NOMO-1 (cell line): Measurements from ENCODE around the gene TRMT11.
"Not testable (repeated sequence)": the region's sequence is repeated elsewhere in the genome, so short reads cannot be mapped to it uniquely, and the experiment has no call there.

Experiments used
- DNase-seq, 2 experiments: peaks; one replicate each; lab custom pipeline; 2025; ENCODE audit not compliant: unreplicated experiment in 2 of 2; lab: John Stamatoyannopoulos, UW

Gene TRMT11

DNA sequence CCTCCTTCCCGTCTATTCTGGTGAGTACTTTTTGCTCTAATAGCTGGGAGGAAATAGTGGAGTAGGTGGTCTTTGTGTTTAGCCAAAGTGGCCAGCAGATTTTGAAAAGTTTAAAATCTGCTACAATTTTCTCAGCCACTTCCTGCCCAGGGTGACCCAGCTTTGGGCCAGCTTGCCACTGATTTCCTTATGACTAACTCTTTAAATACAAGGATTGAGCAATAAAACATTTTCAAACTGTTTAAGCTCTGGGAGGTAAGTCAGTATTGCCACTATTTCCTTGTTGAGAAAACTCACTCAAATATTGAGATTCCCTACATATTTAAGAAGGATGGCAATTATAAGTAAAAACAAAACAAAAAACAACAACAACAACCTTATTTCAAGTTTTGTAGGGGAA lies 54.5 kb downstream of the TRMT11 start:
- DNase-seq, result peak; percentile 64 to 90

DNA sequence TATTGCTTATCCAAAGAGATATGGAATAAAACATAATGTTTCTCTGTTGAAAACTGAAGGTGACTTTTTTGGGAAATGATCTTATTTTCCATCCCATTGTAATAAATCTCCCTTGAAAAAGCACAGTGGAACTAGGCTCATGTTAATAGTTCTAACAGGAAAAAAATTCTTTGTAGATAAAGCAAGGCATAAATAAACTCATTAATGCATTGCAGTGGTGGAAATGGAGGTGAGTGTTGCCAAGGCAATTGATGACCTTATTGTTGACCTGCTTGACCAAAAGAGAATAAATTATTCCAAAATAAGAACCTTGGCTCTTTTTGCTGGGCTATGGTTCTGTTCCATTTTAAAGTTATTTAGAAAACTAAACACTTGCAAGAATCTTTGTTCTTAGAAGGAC lies 55.2 kb downstream of the TRMT11 start:
- no peak for DNase-seq

DNA sequence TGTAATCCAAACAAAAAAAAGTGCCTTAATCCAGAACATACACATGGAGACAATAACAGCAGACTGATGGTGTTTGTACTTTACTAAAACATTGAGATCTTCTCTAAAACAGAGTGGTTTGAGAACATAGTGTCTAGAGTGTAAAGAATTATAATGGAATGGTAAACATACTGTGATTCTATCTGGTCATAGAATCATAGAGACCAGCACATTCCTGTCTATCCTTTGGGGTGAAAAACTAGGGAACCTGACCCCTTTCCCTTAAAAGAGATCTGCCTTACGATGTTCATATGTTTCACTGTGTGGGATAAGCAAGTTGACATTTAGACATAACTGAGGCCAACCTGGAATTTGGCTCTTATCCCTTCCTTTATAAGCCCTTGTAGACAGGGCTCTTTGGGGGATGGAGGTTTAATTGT lies 55.7 kb downstream of the TRMT11 start:
- DNase-seq, result no peak

DNA sequence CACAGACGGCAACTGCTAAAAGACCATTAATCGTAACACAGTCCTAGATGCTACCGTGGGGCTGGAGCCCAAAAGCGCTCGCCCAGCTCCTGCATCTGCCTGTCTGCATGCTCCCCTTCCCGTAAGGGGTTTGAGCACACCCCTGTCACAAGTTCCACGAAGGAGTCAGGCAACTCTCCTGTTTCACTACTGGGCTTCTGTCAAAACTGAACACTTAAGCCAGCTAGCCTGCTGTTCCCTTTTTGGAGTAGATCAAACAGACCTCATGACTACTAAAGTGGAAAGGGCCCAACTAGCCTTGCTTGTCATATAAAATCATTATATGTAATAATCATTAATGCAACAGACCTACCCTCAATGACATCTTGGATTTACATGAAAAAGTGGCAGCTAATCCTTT lies 61.3 kb downstream of the TRMT11 start:
- DNase-seq, result no peak

DNA sequence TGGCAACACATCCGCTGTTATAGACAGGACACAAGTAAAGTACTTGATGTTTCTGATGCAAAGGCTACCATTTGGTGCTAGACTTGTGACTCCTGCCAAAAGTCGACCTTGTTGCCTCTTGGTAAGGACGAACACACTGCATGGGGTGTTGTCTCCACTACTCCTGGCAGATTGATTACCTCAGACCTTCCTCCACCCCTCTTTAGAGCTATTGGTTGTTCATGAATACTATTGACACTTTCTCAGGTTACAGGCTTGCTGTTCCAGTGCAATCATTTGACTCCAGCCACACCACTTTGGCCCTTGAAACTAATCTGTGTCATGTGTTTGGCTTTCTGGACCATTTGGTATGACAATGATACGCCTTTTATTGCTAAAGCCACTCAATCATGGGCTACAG lies 62.3 kb downstream of the TRMT11 start:
- DNase-seq, result no peak

DNA sequence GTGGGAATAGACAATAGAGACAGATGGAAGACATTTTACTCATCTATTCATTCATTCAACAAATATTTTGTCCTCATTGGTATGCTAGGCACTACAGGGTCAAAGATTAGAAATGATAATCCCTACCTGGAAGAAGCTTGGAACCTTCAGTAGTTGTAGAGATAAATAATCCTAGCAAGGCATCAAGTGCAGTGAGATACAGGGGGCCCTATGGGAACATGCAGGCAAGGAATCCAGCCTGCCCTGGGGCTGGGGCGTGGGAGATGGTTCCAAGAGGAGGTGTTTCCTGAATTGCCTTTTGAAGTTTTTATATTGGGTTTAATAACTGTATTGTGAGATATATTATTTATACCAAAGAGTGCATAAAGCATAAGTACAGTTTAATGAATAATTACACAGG lies 64.5 kb downstream of the TRMT11 start:
- DNase-seq, result no peak

DNA sequence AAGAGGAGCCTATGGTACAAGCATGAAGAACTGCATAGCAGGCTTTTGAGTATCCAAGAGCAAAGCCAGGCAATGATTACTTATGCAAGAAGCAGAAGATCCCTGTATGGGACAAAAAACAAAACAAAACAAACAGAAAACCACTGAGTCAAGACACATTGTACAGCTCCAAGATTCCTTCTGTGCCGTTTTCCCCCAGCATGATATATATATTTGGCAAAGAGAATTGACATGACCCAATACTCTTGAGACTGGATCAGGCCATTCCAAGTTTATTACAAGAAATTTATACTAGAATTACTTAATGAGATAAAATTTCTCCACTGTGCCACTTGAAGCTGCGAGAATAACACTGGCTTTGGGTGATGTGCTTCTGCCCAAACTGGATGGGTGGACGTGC lies 65.5 kb downstream of the TRMT11 start:
- no peak for DNase-seq

DNA sequence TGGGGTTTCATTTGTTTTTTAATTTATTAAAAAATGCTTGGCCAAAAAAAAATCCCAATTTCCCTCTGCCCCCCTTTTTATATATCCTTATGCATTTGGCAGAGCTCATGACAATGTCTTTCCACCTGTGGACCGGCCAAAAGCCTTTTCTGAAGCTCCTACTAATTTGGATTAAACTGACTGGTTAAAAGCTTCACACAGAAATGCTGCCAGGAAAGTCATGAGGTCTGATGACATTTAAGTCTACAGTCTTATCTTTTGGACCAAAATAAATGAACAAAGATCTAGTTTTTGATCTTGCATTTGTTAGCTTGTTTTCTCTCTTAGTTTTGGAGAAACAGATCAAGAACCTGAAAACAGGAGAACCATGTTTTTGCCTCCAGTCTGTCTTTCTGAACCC lies 66.1 kb downstream of the TRMT11 start:
- DNase-seq, result no peak

DNA sequence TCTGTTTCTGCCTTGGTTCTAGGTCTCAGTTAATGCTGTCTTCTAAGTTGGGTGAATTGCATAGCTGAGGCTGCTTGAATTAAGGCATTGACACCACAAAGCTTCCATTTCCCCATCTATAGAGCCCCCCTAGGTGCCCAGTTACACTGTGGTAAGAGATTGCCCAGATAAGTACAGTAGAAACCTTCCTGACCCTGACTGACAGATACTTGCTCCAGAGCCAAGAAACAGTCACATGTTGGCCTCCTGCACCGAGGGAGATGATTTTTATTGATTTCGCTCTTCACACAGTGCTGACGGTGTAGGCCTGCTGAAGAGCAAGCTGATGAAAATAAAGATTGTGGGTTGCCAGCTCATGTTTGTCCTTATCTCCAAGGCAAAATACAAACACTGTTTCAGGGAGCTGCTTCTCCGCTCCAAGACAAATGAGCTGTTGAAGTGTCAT lies 67.9 kb downstream of the TRMT11 start:
- DNase-seq, result no peak

DNA sequence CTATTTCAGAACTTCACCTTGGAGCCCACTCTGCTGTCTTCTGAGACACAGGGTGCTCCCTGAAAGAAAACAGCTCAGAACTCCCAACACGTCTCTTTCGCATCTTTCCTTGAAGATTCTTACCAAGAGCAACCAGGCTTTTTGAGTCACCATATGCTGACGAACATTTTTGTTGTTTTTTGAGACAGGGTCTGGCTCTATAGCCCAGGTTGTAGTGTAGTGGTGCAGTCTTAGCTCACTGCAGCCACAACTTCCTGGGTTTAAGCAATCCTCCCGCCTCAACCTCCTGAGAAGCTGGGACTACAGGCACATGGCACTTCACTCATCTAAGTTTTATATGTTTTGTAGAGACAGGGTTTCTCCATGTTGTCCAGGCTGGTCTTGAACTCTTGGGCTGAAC lies 68.5 kb downstream of the TRMT11 start:
- no peak for DNase-seq

DNA sequence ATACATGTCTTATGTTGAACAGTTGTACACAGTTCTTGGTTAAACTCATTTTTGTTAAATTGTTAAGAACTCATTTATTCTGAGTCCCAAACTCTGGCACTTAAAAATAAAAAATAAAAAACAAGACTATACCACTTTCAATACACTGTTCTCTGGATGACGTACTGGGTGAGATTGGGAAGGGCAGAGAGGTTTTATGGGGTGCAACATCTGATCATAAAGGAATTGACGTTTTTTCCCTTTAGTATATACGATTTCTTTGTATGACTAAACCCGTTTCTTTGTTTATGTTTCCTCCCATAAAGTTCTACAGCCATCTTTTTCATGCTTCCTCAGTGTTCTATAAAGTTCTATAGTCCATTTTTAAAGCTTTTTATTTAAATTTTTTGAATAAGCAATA lies 69.1 kb downstream of the TRMT11 start:
- no peak for DNase-seq

DNA sequence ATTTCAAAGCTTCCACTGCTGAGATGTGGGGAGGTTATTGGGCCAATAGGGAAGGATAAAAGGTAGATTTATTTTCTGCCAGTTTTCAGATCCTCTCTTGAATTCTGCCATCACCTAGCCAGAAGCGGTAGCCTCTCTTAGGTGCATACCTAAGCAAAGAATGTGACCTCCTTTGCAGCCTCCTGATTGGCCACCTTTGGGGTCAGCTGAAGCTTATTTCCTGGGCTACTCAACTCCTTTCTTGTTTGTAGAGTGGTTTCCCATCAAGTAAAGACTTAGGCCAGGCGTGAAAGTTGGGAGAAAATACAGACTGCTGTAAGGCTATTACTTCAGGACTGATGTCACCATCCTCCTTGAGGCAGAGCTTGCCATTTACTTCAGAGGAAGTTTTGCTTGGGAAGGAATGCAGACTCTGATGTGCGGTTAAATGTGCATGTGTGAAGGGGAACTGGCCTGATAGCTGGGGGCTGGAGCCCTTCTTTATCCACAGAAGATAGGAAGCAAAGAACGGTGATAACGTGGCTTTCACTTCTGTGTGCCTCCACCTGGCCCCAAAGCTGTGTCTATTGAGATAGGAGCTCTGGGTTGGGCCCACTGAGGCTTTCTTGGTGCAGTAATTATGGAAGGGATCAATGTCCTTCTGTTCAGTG lies 70.1 kb downstream of the TRMT11 start:
- DNase-seq, result no peak

DNA sequence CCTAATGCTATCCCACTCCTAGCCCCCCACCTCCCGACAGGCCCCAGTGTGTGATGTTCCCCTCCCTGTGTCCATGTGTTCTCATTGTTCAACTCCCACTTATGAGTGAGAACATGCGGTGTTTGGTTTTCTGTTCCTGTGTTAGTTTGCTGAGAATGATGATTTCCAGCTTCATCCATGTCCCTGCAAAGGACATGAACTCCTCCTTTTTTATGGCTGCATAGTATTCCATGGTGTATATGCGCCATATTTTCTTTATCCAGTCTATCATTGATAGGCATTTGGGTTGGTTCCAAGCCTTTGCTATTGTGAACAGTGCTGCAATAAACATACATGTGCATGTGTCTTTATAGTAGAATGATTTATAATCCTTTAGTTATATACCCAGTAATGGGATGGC lies 71.7 kb downstream of the TRMT11 start:
- not testable (repeated sequence) for DNase-seq

DNA sequence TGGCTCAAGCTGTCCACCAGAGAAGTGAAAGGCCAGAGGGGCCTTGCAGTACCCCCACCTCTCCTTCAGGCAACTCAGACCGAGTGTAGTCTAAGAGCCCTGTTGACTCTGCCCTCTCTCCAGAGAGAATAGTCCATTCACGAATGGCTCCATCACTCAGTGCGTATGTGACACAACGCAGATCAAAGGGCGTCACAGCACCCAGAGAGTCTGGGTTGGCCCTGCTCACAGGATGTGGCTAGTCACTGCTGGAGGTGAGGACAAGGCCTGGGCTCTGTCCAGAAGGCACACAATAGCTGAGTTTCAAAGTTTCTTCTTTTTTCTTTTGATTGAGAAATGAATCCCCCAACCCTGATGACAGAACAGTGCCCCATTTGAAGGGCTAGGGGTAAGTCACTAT lies 74.1 kb downstream of the TRMT11 start:
- DNase-seq, result no peak

DNA sequence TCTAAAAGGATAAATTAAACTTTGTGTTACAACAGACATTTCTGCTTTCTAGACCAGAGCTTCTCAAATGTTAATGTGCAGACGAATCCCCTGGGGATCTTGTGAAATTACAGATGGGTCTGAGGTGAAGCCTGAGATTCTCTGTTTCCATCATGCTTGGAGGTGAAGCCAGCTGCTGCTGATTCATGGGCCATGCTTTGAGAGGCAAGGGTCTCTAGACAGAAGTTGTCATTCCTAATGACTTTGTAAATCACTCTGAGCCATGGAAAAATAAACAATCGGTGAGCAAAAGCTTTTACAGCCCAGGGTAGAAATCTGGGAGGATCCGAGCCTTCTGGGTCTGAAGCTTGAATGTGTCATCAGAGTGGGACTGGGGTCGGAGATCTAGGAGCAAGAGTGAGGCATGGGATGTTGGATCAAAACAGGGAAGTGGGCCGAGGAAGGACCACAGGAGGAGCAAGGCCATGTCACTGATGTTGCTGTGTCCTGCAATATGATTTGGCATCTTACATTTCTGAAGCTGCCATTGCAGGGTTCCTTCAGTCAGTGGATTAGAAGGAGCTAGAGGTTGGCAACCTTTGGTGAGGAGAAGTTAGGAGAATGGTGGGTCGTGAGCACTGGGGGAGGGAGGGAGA lies 77.3 kb downstream of the TRMT11 start:
- no peak for DNase-seq

DNA sequence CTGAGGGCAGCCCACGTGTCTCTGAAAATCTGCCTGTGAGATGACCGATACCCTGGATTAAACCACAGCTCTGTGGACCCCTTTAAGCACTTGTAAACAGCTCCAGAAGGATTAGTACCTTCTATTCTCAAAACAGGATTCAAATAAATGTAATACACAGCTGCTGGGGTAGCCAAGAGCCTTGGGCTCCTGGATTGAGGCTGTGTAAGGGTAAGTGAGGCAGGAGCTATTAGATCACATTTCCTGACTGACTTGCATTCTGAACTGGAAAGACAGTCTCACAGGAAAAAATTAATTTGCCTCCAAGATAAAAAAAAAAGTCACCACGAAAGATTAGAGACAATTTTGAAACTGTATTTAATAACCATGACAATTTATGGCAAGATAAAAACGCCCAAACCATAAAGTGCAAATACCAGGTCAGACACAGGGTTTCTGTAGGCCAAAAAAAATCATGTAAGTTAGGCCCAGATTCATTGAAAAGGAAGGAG lies 78.0 kb downstream of the TRMT11 start:
- no peak for DNase-seq

DNA sequence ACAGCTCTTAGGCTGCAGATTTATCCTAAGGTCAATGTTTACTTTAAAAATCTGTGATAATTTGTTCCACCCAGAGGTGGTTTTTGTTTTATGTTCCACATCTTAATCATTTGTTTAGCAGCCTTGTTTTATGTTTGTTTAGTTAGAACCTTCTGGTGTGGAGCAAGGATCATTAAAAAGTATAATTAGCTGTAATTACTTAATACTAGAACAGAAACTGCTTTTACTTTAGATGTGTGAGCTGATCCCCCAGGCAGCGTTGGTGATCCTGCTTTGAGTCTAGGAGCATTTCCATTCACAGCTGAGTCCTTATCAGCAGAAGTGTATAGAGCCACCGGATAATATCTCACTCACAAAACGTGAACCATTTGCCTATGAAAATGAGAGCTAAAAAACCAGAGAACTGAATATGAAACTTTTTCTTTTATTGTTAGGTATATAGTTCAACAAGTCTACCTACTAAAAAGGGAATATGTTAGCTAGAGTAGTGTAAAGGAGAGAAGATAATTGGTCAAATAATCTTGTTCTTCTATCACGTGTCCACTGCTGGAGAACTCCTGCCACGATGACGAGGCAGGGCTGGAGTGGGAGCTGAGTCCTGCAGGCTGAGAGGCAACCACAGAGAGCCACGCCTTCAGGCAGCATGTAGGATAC lies 78.5 kb downstream of the TRMT11 start:
- DNase-seq, result no peak

DNA sequence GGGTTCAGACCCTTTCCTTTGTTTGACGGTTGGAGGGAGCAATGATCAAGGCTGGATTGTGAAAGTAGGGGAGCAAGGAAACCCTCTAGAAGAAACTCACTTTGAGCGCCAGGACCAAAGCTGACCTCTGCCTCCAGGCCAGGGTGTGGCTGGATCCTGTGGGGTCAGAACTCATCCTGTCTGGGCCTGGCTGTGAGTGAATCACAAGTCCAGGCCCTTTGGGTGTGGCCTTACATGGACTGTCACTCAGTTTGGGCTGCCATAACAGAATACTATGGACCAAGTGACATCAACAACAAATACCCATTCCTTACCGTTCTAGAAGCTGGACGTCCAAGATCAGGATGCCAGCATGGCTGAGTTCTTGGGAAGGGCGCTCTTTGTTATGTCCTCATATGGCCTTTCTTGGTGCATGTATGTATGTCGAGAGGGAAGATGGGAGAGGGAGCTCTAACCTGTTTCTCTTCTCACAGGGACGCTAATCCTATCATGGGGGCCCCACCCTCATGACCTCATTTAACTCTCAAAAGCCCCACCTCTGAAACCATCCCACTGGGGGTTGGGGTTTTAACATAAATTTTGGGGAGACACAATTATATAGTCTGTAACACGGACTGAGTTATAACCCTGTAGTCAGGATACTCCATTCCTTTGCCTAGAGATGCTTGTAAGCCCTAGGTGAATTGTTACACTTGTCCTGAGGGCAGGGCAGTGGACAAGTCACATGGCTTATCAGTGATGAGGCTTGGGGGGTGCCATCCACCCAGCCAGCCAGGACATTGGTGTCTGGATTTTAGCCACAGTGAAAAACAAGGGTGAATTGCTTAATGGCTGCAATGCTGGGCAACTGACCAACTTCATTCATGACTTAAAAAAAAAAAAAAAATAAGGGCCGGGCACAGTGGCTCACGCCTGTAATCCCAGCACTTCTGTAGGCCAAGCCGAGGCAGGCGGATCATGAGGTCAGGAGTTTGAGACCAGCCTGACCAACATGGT lies 80.0 kb downstream of the TRMT11 start:
- no peak for DNase-seq

DNA sequence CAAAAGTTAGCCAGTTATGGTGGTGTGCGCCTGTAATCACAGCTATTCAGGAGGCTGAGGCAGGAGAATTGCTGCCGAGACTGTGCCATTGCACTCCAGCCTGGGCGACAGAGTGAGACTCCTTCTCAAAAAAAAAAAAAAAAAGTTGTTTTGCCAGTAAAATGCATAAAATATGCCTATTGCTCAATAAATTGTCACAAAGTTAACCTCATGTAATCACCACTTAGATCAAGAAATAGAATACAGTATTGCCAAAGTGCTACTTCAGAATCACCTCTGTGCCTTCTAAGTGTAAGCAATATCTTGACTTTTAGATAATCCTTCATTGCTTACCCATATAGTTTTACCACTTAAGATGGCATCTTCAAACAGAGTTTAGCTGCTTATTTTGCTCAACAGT lies 80.7 kb downstream of the TRMT11 start:
- DNase-seq, result no peak

DNA sequence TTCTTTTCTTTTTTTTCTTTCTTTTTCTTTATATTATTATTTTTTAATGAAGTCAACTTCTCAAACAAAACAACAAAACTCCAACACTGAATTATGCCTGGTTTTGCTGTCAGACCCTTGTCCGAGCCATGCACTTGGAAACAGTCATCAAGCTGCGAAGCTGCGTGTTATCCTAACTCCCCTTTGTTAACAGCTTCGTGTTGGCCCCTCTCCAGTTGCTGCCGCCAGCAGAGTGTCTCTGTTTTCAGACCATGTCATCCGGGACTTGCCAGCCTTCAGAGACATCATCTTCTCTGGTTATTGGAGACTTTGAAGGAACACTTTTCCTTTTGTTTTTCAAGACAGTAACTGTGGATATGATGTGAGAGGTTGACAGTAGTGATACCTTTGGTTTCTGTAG lies 83.1 kb downstream of the TRMT11 start:
- DNase-seq, result no peak
